Measurements from ENCODE around the gene SP140L. TPM values are rescaled to one million over a fixed set of nuclear protein-coding genes. Genes with fewer than 3 reads are reported as not detected.

Gene SP140L
- total RNA-seq, 2 donors from 2014 or later: 13.2 to 14.4 TPM

GRCh38 chr2:230312638-230313037 is 14.4 kb upstream of the SP140L start:
- no peak overlapping the region for H3K9ac ChIP-seq (ENCODE audit: low read depth in 2 of 2, low read length in 2 of 2)
- TF ChIP-seq CTCF (IDR thresholded peaks at IDR 0.05): no peak
- no peaks in the 10 kb centered on the region for H3K36me3 ChIP-seq
- no peaks in the 10 kb centered on the region for H3K4me1 ChIP-seq
- no peak overlapping the region for H3K4me3 ChIP-seq
- no peaks in the 10 kb centered on the region for H3K9me3 ChIP-seq
- intact Hi-C loops (cut with DNase I): no loop called here
- no peak overlapping the region for H3K27ac ChIP-seq
- no peaks in the 10 kb centered on the region for H3K27me3 ChIP-seq
- DNase-seq: no peak

- H3K9me3 ChIP-seq: no peaks in the 10 kb centered on the region
- no peaks in the 10 kb centered on the region for H3K4me1 ChIP-seq
- TF ChIP-seq CTCF (IDR thresholded peaks at IDR 0.05): no peak
- H3K9ac ChIP-seq (ENCODE audit: low read depth in 2 of 2, low read length in 2 of 2): no peak overlapping the region
- H3K27me3 ChIP-seq: no peaks in the 10 kb centered on the region
- intact Hi-C loops (cut with DNase I): no loop called here
- no peak for DNase-seq
- H3K36me3 ChIP-seq: no peaks in the 10 kb centered on the region
- no peak overlapping the region for H3K4me3 ChIP-seq
- H3K27ac ChIP-seq: no peak overlapping the region
Observed at GRCh38 chr2:230317366-230317765, 9.6 kb upstream of the SP140L start.

GRCh38 chr2:230318190-230319121 is 8.5 kb upstream of the SP140L start:
- no peaks in the 10 kb centered on the region for H3K27me3 ChIP-seq

GRCh38 chr2:230319211-230319862 is 7.7 kb upstream of the SP140L start:
- Histone ChIP-seq H3K9me3 (no peaks in the 10 kb centered on the region), H3K27me3 (no peaks in the 10 kb centered on the region), H3K4me3 (no peak overlapping the region), H3K9ac (ENCODE audit: low read depth in 2 of 2, low read length in 2 of 2) (no peak overlapping the region), H3K27ac (no peak overlapping the region), H3K4me1 (no peaks in the 10 kb centered on the region), H3K36me3 (no peaks in the 10 kb centered on the region)
- DNase-seq: no peak
- no peak for TF ChIP-seq CTCF (IDR thresholded peaks at IDR 0.05)
- intact Hi-C loops (cut with DNase I): no loop called here

More at GRCh38 chr2:230318190-230319121, 8.5 kb upstream of the SP140L start:
- no peak for TF ChIP-seq CTCF (IDR thresholded peaks at IDR 0.05)
- Histone ChIP-seq H3K27ac (no peak overlapping the region), H3K4me1 (no peaks in the 10 kb centered on the region), H3K36me3 (no peaks in the 10 kb centered on the region), H3K9ac (ENCODE audit: low read depth in 2 of 2, low read length in 2 of 2) (no peak overlapping the region), H3K4me3 (no peak overlapping the region), H3K9me3 (no peaks in the 10 kb centered on the region)
- intact Hi-C loops (cut with DNase I): no loop called here
- DNase-seq: no peak

- DNase-seq: no peak
- intact Hi-C loops (cut with DNase I): loop anchor here (10.0 kb wide), 1 partner anchor 94 kb away; the partner anchor contains the start of gene SP100
- H3K36me3 ChIP-seq: no peaks in the 10 kb centered on the region
- no peaks in the 10 kb centered on the region for H3K27me3 ChIP-seq
- no peaks in the 10 kb centered on the region for H3K9me3 ChIP-seq
- H3K9ac ChIP-seq (ENCODE audit: low read depth in 2 of 2, low read length in 2 of 2): no peak overlapping the region
- no peak overlapping the region for H3K27ac ChIP-seq
- no peak overlapping the region for H3K4me3 ChIP-seq
- TF ChIP-seq CTCF (IDR thresholded peaks at IDR 0.05): no peak
- H3K4me1 ChIP-seq: no peaks in the 10 kb centered on the region
Observed at GRCh38 chr2:230321031-230321430, 6.0 kb upstream of the SP140L start.
